ENCODE data around the gene SLC26A5. TPM values are rescaled to one million over a fixed set of nuclear protein-coding genes. Genes with fewer than 3 reads are reported as not detected.
"Not testable (repeated sequence)": the region's sequence is repeated elsewhere in the genome, so short reads cannot be mapped to it uniquely, and the experiment has no call there.

SLC26A5 gene, protein sequence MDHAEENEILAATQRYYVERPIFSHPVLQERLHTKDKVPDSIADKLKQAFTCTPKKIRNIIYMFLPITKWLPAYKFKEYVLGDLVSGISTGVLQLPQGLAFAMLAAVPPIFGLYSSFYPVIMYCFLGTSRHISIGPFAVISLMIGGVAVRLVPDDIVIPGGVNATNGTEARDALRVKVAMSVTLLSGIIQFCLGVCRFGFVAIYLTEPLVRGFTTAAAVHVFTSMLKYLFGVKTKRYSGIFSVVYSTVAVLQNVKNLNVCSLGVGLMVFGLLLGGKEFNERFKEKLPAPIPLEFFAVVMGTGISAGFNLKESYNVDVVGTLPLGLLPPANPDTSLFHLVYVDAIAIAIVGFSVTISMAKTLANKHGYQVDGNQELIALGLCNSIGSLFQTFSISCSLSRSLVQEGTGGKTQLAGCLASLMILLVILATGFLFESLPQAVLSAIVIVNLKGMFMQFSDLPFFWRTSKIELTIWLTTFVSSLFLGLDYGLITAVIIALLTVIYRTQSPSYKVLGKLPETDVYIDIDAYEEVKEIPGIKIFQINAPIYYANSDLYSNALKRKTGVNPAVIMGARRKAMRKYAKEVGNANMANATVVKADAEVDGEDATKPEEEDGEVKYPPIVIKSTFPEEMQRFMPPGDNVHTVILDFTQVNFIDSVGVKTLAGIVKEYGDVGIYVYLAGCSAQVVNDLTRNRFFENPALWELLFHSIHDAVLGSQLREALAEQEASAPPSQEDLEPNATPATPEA
- not detected in 2 replicates for total RNA-seq (2014; rRNA removed; shearing (Covaris generic))

DNA sequence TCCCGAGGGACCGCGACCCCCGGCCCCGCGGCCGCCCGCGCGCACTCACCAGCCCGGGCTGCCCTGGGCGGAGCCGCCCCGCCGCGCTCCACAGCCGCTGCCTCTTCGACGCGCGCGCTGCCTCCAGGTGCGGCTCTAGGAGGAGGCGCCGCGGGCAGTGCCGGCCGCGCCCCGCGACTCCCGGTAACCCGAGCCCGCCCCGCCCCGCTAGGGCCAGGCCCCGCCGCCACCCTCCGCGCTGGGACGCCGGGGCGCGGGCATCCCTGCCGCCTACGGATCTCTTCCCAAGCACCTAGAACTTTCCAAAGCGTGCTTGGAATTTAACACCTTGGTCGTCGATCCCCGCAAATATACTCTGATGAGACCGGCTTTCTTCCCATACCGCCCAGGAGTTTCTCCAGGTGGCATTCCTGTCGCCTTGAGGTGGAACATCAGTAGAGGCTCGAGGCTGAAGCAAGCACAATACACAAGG lies at the start of gene SLC26A5:
TSS of gene SLC26A5 (minus strand) at position 159 of the 472 bp plus-strand sequence. CDS start 24,693 bp downstream, outside the sequence.
- no peaks in the 10 kb centered on the region for H3K36me3 ChIP-seq
- H3K4me3 ChIP-seq, result peak within 1 kb of the TSS; percentile 51
- DNase-seq, result peak; percentile 24 to 55
- H3K27ac ChIP-seq, result no peak within 1 kb of the TSS
- H3K9me3 ChIP-seq (replicated peaks), result no peaks in the 10 kb centered on the region
- peaks cover 2% of the 10 kb centered on the region; the same call in 1 of the 2 replicates for H3K4me1 ChIP-seq
- H3K27me3 ChIP-seq, result peaks cover 13% of the 10 kb centered on the region

GRCh38 chr7:103487419-103487818 lies 41.4 kb upstream of the SLC26A5 start:
- no peaks in the 10 kb centered on the region for H3K4me1 ChIP-seq
- DNase-seq, result no peak
- H3K27ac ChIP-seq, result no peak overlapping the region
- H3K36me3 ChIP-seq, result peaks cover 4% of the 10 kb centered on the region; the same call in 1 of the 2 replicates
- H3K27me3 ChIP-seq, result no peaks in the 10 kb centered on the region
- no peak overlapping the region for H3K4me3 ChIP-seq
- H3K9me3 ChIP-seq (replicated peaks), result no peaks in the 10 kb centered on the region

- DNase-seq, result not testable (repeated sequence)
Observed at GRCh38 chr7:103486873-103487272, 40.9 kb upstream of the SLC26A5 start.

GRCh38 chr7:103480771-103481170 lies 34.8 kb upstream of the SLC26A5 start:
- DNase-seq, result no peak
- Histone ChIP-seq H3K9me3 (replicated peaks) (no peaks in the 10 kb centered on the region), H3K36me3 (no peaks in the 10 kb centered on the region), H3K4me1 (no peaks in the 10 kb centered on the region), H3K4me3 (no peak overlapping the region), H3K27ac (no peak overlapping the region), H3K27me3 (no peaks in the 10 kb centered on the region)

More at GRCh38 chr7:103486873-103487272, 40.9 kb upstream of the SLC26A5 start:
- not testable (repeated sequence) for H3K27me3 ChIP-seq; H3K9me3 ChIP-seq (replicated peaks); H3K36me3 ChIP-seq; H3K27ac ChIP-seq; H3K4me3 ChIP-seq; H3K4me1 ChIP-seq

DNA sequence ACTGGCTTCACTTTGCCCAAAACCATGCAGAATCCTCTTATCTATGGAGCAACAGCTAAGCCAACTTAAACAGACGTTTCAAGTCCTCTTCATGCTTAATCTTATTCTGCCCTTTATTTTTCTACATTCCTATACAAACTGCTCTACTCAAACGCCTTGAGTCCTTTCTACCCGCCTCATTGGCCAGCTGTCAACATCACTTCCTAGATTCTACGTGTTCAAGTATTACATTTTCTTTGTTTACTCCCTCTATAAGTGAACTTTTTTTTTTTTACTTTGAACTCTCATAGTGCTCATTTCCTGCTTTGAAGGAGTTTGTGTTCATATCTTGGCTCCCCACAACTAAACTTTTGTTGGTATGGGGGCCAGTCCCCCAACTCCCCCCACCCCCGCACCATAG lies 28.9 kb upstream of the SLC26A5 start:
- no peaks in the 10 kb centered on the region for H3K4me1 ChIP-seq
- no peaks in the 10 kb centered on the region for H3K27me3 ChIP-seq
- H3K9me3 ChIP-seq (replicated peaks), result no peaks in the 10 kb centered on the region
- H3K36me3 ChIP-seq, result no peaks in the 10 kb centered on the region
- H3K4me3 ChIP-seq, result no peak overlapping the region
- no peak for DNase-seq
- no peak overlapping the region for H3K27ac ChIP-seq

GRCh38 chr7:103469095-103469948 lies 23.3 kb upstream of the SLC26A5 start:
- Histone ChIP-seq H3K4me1 (no peaks in the 10 kb centered on the region), H3K36me3 (no peaks in the 10 kb centered on the region), H3K9me3 (replicated peaks) (no peaks in the 10 kb centered on the region), H3K27ac (no peak overlapping the region), H3K4me3 (no peak overlapping the region), H3K27me3 (no peaks in the 10 kb centered on the region)
- no peak for DNase-seq

- Histone ChIP-seq H3K27ac (no peak overlapping the region), H3K4me3 (no peak overlapping the region), H3K9me3 (replicated peaks) (no peaks in the 10 kb centered on the region), H3K36me3 (no peaks in the 10 kb centered on the region), H3K4me1 (no peaks in the 10 kb centered on the region), H3K27me3 (no peaks in the 10 kb centered on the region)
- no peak for DNase-seq
Observed at GRCh38 chr7:103466814-103467213, 20.8 kb upstream of the SLC26A5 start.

DNA sequence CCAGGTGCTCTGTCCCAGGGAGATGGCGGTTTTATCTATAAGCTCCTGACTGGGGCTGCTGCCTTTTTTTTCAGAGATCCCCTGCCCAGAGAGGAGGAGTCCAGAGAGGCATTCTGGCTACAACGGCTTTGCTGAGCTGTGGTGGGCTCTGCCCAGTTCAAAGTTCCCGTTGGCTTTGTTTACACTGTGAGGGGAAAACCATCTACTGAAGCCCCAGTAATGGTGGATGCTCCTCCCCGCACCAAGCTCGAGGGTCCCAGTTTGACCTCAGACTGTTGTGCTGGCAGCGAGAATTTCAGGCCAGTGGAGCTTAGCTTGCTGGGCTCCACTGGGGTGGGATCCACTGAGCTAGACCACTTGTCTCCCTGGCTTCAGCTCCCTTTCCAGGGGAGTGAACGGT lies 16.4 kb upstream of the SLC26A5 start:
- Histone ChIP-seq H3K27me3 (no peaks in the 10 kb centered on the region), H3K4me1 (no peaks in the 10 kb centered on the region), H3K9me3 (replicated peaks) (no peaks in the 10 kb centered on the region), H3K27ac (no peak overlapping the region), H3K36me3 (no peaks in the 10 kb centered on the region), H3K4me3 (no peak overlapping the region)
- no peak for DNase-seq

DNA sequence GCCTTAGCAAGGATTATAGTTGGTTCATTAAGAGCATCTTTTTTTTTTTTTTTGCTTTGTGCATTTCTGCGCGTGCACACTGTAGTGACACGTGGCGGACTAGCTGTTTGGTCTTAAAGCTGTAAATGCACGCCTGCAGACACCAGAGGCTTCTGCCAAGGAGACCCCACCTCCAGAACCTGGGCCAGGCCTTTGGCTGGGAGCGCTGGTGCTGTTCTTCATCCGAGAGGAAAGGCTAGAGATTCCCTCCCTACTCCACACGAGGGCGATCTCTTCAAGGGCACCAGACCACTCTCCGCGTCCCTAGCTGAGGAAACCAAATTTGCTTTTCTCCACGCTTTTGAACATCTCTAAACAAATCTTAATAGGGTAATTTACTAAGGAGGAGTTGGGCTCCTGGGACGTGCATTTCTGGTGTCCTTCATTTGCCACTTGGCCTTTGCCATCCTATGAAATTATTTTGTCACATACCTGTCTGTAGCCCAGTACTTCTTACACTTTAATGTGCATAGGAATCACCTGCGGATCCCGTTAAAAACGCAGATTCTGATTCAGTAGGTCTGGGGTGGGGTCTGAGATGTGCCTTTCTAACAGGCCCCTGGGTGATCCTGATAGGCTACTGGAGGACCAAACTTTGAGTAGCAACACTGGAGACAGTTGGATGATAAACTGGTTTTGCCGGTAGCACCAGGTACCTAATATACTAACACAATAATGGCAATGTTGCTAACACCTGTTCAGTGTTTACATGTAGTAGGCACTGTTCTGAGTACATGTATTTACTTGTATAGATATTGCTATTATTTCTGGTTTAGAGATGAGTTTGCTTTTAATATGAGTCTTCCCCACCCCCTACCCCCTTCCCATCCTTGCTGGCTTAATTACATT lies 1.3 kb upstream of the SLC26A5 start:
- H3K9me3 ChIP-seq (replicated peaks), result no peaks in the 10 kb centered on the region
- no peaks in the 10 kb centered on the region for H3K36me3 ChIP-seq
- H3K27me3 ChIP-seq, result peaks cover 13% of the 10 kb centered on the region
- H3K4me1 ChIP-seq, result peaks cover 2% of the 10 kb centered on the region; the same call in 1 of the 2 replicates
- no peak overlapping the region for H3K27ac ChIP-seq
- H3K4me3 ChIP-seq, result no peak overlapping the region
- DNase-seq, result peak; percentile 65 to 82

GRCh38 chr7:103445228-103446048 lies 569 bp downstream of the SLC26A5 start:
- peaks cover 13% of the 10 kb centered on the region for H3K27me3 ChIP-seq

GRCh38 chr7:103439661-103440060 lies 6.3 kb downstream of the SLC26A5 start:
- H3K27me3 ChIP-seq, result peaks cover 4% of the 10 kb centered on the region; the same call in 1 of the 2 replicates
- no peaks in the 10 kb centered on the region for H3K9me3 ChIP-seq (replicated peaks)
- no peak overlapping the region for H3K4me3 ChIP-seq
- no peak overlapping the region for H3K27ac ChIP-seq
- no peaks in the 10 kb centered on the region for H3K36me3 ChIP-seq
- no peaks in the 10 kb centered on the region for H3K4me1 ChIP-seq
- DNase-seq, result no peak

More at GRCh38 chr7:103445228-103446048, 569 bp downstream of the SLC26A5 start:
- Histone ChIP-seq H3K9me3 (replicated peaks) (no peaks in the 10 kb centered on the region), H3K4me1 (peaks cover 2% of the 10 kb centered on the region; the same call in 1 of the 2 replicates), H3K27ac (no peak overlapping the region), H3K36me3 (no peaks in the 10 kb centered on the region), H3K4me3 (peak overlapping the region; percentile 51)
- peak in 1 of 2 experiments; percentile 33 for DNase-seq

GRCh38 chr7:103437623-103438022 lies 8.4 kb downstream of the SLC26A5 start:
- H3K9me3 ChIP-seq (replicated peaks), result 0 out of 2 replicates have a peak, but pooled peaks cover 4% of the 10 kb centered on the region
- H3K36me3 ChIP-seq, result no peaks in the 10 kb centered on the region
- no peak overlapping the region for H3K27ac ChIP-seq
- DNase-seq, result no peak
- no peaks in the 10 kb centered on the region for H3K4me1 ChIP-seq
- no peak overlapping the region for H3K4me3 ChIP-seq
- no peaks in the 10 kb centered on the region; the same call in 1 of the 2 replicates for H3K27me3 ChIP-seq

DNA sequence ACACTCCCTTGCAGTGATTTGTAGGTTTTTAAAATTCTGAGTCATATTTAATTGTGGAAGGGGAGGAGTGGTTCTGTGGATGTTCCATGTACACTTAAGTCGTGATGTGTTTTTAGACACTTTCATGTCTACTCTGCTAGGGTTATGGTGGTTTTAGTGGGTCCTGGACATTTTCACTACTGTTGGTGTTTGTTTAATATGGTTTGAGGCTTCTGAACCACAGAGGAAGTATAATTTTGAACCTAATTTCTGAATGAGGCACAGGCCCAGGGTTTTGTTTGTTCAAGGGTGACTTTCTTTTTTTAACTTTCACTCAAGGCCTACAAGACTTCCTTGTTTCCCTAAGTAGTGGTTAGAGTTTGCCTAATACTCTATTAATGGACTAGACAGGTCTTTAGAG lies 13.3 kb downstream of the SLC26A5 start:
- H3K4me1 ChIP-seq, result no peaks in the 10 kb centered on the region
- H3K27ac ChIP-seq, result no peak overlapping the region
- H3K4me3 ChIP-seq, result no peak overlapping the region
- H3K36me3 ChIP-seq, result no peaks in the 10 kb centered on the region
- no peaks in the 10 kb centered on the region for H3K27me3 ChIP-seq
- DNase-seq, result no peak
- 0 out of 2 replicates have a peak, but pooled peaks cover 4% of the 10 kb centered on the region for H3K9me3 ChIP-seq (replicated peaks)

Data from SJCRH30 (cell line).